DND-41 (cell line): Measurements from ENCODE around the gene MIPOL1.

Experiments
- ATAC-seq: fragments of 200-7000 bp; cut with Tn5 transposase; 3 replicates; pipeline ENCODE4 v1.9.1; 2021; ENCODE audit warnings: low read depth; ENCODE audit not compliant: insufficient read depth
- DNase-seq: peaks from one replicate; pipeline ENCODE4 v3.0.0-alpha.2; 2020
- H2AFZ ChIP-seq: 2 replicates; pipeline ENCODE4 v1.6.0; 2012; ENCODE audit warnings: low read depth, low read length
- H3K27ac ChIP-seq: 2 replicates; pipeline ENCODE4 v1.5.1; 2012; ENCODE audit warnings: low read length, inconsistent platforms
- H3K27me3 ChIP-seq: fragments of 200-600 bp; sonication (generic); 2 replicates; pipeline ENCODE4 v1.6.0; 2012; ENCODE audit warnings: low read length, mild to moderate bottlenecking, inconsistent platforms; ENCODE audit not compliant: insufficient read depth, poor library complexity
- H3K36me3 ChIP-seq: 2 replicates; pipeline ENCODE4 v1.5.1; 2012; ENCODE audit warnings: low read length, inconsistent platforms; ENCODE audit not compliant: insufficient read depth
- H3K4me1 ChIP-seq: 2 replicates; pipeline ENCODE4 v1.5.1; 2012; ENCODE audit warnings: mild to moderate bottlenecking, low read length; ENCODE audit not compliant: insufficient read depth
- H3K4me2 ChIP-seq: 2 replicates; pipeline ENCODE4 v1.6.0; 2012; ENCODE audit warnings: mild to moderate bottlenecking, moderate library complexity, low read length, inconsistent platforms; ENCODE audit not compliant: insufficient read depth
- H3K4me3 ChIP-seq, 2 experiments: fragments of 200-600 bp in 1 of 2; shearing (Covaris generic) in 1 of 2; 2 replicates each; pipeline ENCODE4 v1.5.1; 2012 to 2016; ENCODE audit warnings: inconsistent platforms in 2 of 2, low read length in 2 of 2, mild to moderate bottlenecking in 2 of 2, low read depth in 1 of 2, moderate library complexity in 1 of 2
- H3K79me2 ChIP-seq: 2 replicates; pipeline ENCODE4 v1.6.0; 2012; ENCODE audit warnings: low read length, inconsistent platforms; ENCODE audit not compliant: insufficient read depth
- H3K9ac ChIP-seq: 2 replicates; pipeline ENCODE4 v1.6.0; 2012; ENCODE audit warnings: low read depth, mild to moderate bottlenecking, inconsistent platforms, low read length, moderate library complexity
- H3K9me3 ChIP-seq: 2 replicates; pipeline ENCODE4 v1.5.1; 2012; ENCODE audit warnings: low read length, moderate library complexity, mild to moderate bottlenecking, inconsistent platforms; ENCODE audit not compliant: insufficient read depth, severe bottlenecking
- H4K20me1 ChIP-seq: 2 replicates; pipeline ENCODE4 v1.6.0; 2012; ENCODE audit warnings: low read length; ENCODE audit not compliant: insufficient read depth
- CTCF ChIP-seq: IDR thresholded peaks from 2 replicates; pipeline ENCODE4 v1.5.1; 2012; ENCODE audit warnings: borderline replicate concordance, low read length, moderate library complexity, mild to moderate bottlenecking; ENCODE audit not compliant: poor library complexity, severe bottlenecking; ENCODE audit errors: extremely low read depth
- EZH2 ChIP-seq: IDR thresholded peaks from 3 replicates; pipeline ENCODE4 v1.6.1; 2012; ENCODE audit warnings: borderline replicate concordance, low read depth, mild to moderate bottlenecking, moderate library complexity, low read length, inconsistent platforms; ENCODE audit not compliant: severe bottlenecking

The MIPOL1 gene

DNA sequence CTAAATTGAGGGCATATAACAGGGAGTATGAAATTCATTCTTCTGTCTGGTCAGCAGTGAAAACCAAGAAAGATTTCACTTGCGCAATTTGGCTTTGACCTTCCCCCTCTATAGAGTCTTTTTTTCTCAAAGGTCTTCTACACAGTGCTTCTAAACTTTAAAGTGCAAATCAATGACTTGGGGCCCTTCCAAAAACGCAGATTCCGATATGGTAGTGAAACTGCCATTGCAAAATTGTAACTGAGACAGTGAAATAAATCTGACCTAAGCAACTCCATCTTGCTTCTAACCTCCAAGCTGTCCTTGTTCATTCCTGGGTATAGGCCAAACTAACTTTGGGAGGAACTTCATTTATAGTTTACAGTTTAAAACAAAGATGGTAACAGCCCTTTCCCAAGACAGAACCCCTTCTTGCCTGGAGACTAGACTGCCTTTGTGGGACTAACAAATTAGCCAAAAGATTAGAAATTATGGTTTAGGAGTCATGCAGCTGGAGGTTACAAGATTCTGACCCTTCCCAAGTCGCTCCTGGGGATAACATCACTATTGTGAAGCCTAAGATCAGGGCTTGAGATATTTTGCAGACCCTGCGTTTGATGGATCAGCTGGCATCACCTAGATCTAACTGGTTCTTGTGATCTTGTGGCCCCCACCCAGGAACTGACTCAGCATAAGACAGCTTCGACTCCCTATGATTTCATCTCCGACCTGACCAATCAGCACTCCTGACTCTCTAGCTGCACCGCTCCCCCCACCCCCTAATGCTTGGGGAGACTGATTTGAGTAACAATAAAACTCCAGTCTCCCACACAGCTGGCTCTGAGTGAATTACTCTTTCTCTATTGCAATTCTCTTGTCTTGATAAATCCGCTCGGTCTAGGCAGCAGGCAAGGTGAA is 30.3 kb upstream of the MIPOL1 start:
- Histone ChIP-seq H3K27me3 (no peaks in the 10 kb centered on the region), H3K4me3 (no peak overlapping the region), H3K4me2 (no peak overlapping the region), H2AFZ (no peak overlapping the region), H3K4me1 (no peaks in the 10 kb centered on the region), H3K27ac (no peak overlapping the region), H3K9me3 (no peaks in the 10 kb centered on the region), H3K79me2 (no peaks in the 10 kb centered on the region), H4K20me1 (no peaks in the 10 kb centered on the region), H3K36me3 (no peaks in the 10 kb centered on the region), H3K9ac (no peak overlapping the region)
- ATAC-seq, result no peak
- TF ChIP-seq CTCF (no peak), EZH2 (no peak)
- no peak for DNase-seq

GRCh38 chr14:37168721-37169120 is 29.0 kb upstream of the MIPOL1 start:
- Histone ChIP-seq H3K36me3 (no peaks in the 10 kb centered on the region), H2AFZ (no peak overlapping the region), H4K20me1 (no peaks in the 10 kb centered on the region), H3K4me1 (no peaks in the 10 kb centered on the region), H3K79me2 (no peaks in the 10 kb centered on the region), H3K4me3 (no peak overlapping the region), H3K4me2 (no peak overlapping the region), H3K27me3 (no peaks in the 10 kb centered on the region), H3K9me3 (no peaks in the 10 kb centered on the region), H3K27ac (no peak overlapping the region), H3K9ac (no peak overlapping the region)
- ATAC-seq, result no peak
- no peak for TF ChIP-seq EZH2
- TF ChIP-seq CTCF, result no peak
- no peak for DNase-seq

- Histone ChIP-seq H3K27ac (no peak overlapping the region), H3K4me3 (no peak overlapping the region), H3K27me3 (no peaks in the 10 kb centered on the region), H3K9me3 (no peaks in the 10 kb centered on the region), H3K79me2 (no peaks in the 10 kb centered on the region), H3K9ac (no peak overlapping the region), H2AFZ (no peak overlapping the region), H3K4me2 (no peak overlapping the region), H4K20me1 (no peaks in the 10 kb centered on the region), H3K36me3 (no peaks in the 10 kb centered on the region), H3K4me1 (no peaks in the 10 kb centered on the region)
- DNase-seq, result no peak
- ATAC-seq, result no peak
- no peak for TF ChIP-seq EZH2
- TF ChIP-seq CTCF, result no peak
These were observed 27.5 kb upstream of the MIPOL1 start for GRCh38 chr14:37170237-37170636.
